ENCODE measurements around the gene DNAAF5. TPM values are rescaled to one million over a fixed set of nuclear protein-coding genes. Genes with fewer than 3 reads are reported as not detected.
"Not testable (repeated sequence)": the region's sequence is repeated elsewhere in the genome, so short reads cannot be mapped to it uniquely, and the experiment has no call there.

The DNAAF5 gene
- polyA plus RNA-seq, 1 experiment: 12.6 TPM

- Histone ChIP-seq H3K27me3 (ENCODE audit: control insufficient read depth, insufficient read depth, low read length) (no peaks in the 10 kb centered on the region), H3K27ac (ENCODE audit: low read depth, low read length) (no peak overlapping the region), H3K9me3 (ENCODE audit: control insufficient read depth, insufficient read depth, low read length) (peaks cover 5% of the 10 kb centered on the region; the same call in 1 of the 2 replicates), H3K4me3 (ENCODE audit: low read depth, low read length) (no peak overlapping the region)
- ChIA-PET CTCF (no interaction called here), POLR2A (no interaction called here)
- TF ChIP-seq CTCF (IDR thresholded peaks at IDR 0.05; ENCODE audit: low read depth, low read length): no peak
- DNase-seq (ENCODE audit: low read depth, low spot score): no peak
Measured at GRCh38 chr7:750111-750905, 23.8 kb downstream of the DNAAF5 start.

- no peak for TF ChIP-seq CTCF (IDR thresholded peaks at IDR 0.05; ENCODE audit: low read depth, low read length)
- Histone ChIP-seq H3K27ac (ENCODE audit: low read depth, low read length) (no peak overlapping the region), H3K4me3 (ENCODE audit: low read depth, low read length) (no peak overlapping the region), H3K9me3 (ENCODE audit: control insufficient read depth, insufficient read depth, low read length) (peaks cover 5% of the 10 kb centered on the region; the same call in 1 of the 2 replicates), H3K27me3 (ENCODE audit: control insufficient read depth, insufficient read depth, low read length) (no peaks in the 10 kb centered on the region)
- no peak for DNase-seq (ENCODE audit: low read depth, low spot score)
- ChIA-PET CTCF (no interaction called here), POLR2A (no interaction called here)
Measured at GRCh38 chr7:751826-752225, 25.3 kb downstream of the DNAAF5 start.

GRCh38 chr7:752256-752655, 25.8 kb downstream of the DNAAF5 start:
- H3K4me3 ChIP-seq (ENCODE audit: low read depth, low read length); DNase-seq (ENCODE audit: low read depth, low spot score); H3K27ac ChIP-seq (ENCODE audit: low read depth, low read length); CTCF ChIA-PET; H3K9me3 ChIP-seq (ENCODE audit: control insufficient read depth, insufficient read depth, low read length); POLR2A ChIA-PET; H3K27me3 ChIP-seq (ENCODE audit: control insufficient read depth, insufficient read depth, low read length): not testable (repeated sequence)

- TF ChIP-seq CTCF (IDR thresholded peaks at IDR 0.05; ENCODE audit: low read depth, low read length): no peak
- CTCF ChIA-PET: no interaction called here
Measured at GRCh38 chr7:753190-753589, 26.7 kb downstream of the DNAAF5 start.

GRCh38 chr7:754531-755412, 28.3 kb downstream of the DNAAF5 start:
- POLR2A ChIA-PET: no interaction called here

More at GRCh38 chr7:753190-753589, 26.7 kb downstream of the DNAAF5 start:
- DNase-seq (ENCODE audit: low read depth, low spot score): no peak
- no peak overlapping the region for H3K4me3 ChIP-seq (ENCODE audit: low read depth, low read length)
- peaks cover 5% of the 10 kb centered on the region; the same call in 1 of the 2 replicates for H3K9me3 ChIP-seq (ENCODE audit: control insufficient read depth, insufficient read depth, low read length)
- POLR2A ChIA-PET: no interaction called here
- no peak overlapping the region for H3K27ac ChIP-seq (ENCODE audit: low read depth, low read length)
- no peaks in the 10 kb centered on the region for H3K27me3 ChIP-seq (ENCODE audit: control insufficient read depth, insufficient read depth, low read length)

More at GRCh38 chr7:754531-755412, 28.3 kb downstream of the DNAAF5 start:
- H3K4me3 ChIP-seq (ENCODE audit: low read depth, low read length): no peak overlapping the region
- no peaks in the 10 kb centered on the region for H3K27me3 ChIP-seq (ENCODE audit: control insufficient read depth, insufficient read depth, low read length)
- CTCF ChIA-PET: no interaction called here
- no peak for TF ChIP-seq CTCF (IDR thresholded peaks at IDR 0.05; ENCODE audit: low read depth, low read length)
- H3K9me3 ChIP-seq (ENCODE audit: control insufficient read depth, insufficient read depth, low read length): peaks cover 5% of the 10 kb centered on the region; the same call in 1 of the 2 replicates
- no peak overlapping the region for H3K27ac ChIP-seq (ENCODE audit: low read depth, low read length)
- no peak for DNase-seq (ENCODE audit: low read depth, low spot score)

Data from AG04450 (cell line).